Measurements from ENCODE around the gene ADCY4.

DNA sequence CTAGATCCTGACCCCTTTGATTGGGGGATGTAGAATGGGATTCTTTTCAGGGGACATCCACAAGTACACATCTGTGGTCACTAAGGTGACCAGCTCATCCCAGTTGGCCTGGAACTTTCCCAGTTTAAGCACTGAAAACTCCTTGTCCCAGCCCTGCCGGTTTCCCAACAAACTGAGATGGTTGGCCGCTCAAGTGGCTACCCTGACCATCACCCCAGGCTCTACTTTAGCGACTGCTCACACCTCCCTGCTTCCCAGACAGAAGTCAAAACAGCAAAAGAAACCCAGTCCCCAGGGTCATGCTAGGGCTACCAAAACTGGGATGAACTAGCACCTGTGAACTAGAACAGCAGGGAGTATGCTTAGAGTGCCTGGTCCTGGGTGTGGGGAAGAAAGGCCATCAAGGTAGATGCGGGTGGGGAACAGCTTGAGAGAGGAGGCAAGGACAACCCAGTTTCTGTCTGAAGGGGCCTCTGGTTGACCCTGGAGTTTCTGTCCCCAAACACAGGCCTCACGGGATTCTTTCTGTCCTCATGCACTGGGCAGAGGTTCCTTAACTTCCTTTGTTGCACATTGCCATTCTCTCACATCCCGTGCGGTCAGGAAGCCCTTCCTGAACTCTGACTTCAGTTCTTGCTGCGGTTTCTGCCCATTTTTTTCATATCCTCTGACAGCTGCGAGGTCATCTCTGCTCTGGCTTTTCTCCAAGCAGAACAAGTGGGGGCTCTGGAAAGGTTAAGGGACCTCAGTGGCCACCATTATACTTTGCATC lies 21.9 kb downstream of the ADCY4 start:
- TF ChIP-seq, protein P1, sequence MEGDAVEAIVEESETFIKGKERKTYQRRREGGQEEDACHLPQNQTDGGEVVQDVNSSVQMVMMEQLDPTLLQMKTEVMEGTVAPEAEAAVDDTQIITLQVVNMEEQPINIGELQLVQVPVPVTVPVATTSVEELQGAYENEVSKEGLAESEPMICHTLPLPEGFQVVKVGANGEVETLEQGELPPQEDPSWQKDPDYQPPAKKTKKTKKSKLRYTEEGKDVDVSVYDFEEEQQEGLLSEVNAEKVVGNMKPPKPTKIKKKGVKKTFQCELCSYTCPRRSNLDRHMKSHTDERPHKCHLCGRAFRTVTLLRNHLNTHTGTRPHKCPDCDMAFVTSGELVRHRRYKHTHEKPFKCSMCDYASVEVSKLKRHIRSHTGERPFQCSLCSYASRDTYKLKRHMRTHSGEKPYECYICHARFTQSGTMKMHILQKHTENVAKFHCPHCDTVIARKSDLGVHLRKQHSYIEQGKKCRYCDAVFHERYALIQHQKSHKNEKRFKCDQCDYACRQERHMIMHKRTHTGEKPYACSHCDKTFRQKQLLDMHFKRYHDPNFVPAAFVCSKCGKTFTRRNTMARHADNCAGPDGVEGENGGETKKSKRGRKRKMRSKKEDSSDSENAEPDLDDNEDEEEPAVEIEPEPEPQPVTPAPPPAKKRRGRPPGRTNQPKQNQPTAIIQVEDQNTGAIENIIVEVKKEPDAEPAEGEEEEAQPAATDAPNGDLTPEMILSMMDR (IDR thresholded peaks at IDR 0.05): no peak
- peak in 1 of 4 donors; percentile 8 for TF ChIP-seq POLR2A (IDR thresholded peaks at IDR 0.05)

Data from esophagus squamous epithelium (tissue), 4 donors.